Measurements from ENCODE around the gene LRRC51.
"Not testable (repeated sequence)": the region's sequence is repeated elsewhere in the genome, so short reads cannot be mapped to it uniquely, and the experiment has no call there.

Gene LRRC51

DNA sequence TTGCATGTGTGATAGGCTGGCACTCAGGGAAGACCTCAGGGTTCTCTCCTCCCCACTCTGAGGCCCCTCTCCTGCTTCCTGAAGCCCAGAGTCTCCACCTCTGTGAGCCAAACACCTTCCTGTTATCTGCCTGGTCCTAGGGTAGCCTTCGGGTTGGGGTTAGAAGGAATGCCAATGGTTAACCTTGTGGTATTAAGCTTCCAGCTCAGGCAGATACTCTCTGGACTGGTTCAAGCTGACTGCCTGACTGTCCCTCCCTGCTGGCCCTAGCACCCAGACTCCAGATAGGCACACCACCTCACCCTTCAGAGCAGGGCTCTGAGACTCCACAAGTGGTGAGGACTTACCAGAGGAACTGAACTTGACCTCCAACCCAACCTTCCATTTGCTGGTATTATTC lies 61.9 kb downstream of the LRRC51 start:
- not testable (repeated sequence) for DNase-seq

DNA sequence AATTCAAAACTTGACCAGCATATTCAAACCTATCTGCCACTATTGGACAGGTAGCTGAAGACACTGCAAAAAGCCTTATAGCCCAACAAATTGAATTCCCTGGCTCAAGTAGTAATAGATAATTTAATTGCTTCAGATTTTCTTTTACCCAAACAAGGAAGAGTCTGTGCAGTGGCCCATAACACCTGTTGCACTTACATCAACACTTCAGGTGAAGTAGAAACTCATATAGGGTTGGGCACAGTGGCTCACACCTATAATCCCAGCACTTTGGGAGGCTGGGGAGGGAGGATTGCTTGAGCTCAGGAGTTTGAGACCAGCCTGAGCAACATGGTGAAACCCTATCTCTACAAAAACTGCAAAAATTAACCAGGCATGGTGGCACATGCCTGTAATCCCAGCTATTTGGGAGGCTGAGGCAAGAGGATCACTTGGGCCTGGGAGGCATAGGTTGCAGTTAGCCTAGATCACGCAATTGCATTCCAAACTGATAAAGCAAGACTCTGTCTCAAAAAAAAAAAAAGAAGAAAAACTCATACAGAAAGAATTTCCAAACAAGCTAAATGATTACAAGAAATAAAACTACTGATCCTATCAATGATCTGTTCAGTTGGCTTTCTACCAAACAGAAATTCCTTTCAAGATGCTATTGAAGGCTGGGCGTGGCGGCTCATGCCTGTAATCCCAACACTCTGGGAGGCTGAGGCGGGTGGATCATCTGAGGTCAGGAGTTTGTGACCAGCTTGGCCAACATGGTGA lies 64.3 kb downstream of the LRRC51 start:
- DNase-seq, result no peak
